ENCODE measurements around the gene ATXN7L1. TPM values are rescaled to one million over a fixed set of nuclear protein-coding genes. Genes with fewer than 3 reads are reported as not detected.

The ATXN7L1 gene
- total RNA-seq, 4 donors from 2014 or later, result 12.3 to 28.8 (median 21.0) TPM

DNA sequence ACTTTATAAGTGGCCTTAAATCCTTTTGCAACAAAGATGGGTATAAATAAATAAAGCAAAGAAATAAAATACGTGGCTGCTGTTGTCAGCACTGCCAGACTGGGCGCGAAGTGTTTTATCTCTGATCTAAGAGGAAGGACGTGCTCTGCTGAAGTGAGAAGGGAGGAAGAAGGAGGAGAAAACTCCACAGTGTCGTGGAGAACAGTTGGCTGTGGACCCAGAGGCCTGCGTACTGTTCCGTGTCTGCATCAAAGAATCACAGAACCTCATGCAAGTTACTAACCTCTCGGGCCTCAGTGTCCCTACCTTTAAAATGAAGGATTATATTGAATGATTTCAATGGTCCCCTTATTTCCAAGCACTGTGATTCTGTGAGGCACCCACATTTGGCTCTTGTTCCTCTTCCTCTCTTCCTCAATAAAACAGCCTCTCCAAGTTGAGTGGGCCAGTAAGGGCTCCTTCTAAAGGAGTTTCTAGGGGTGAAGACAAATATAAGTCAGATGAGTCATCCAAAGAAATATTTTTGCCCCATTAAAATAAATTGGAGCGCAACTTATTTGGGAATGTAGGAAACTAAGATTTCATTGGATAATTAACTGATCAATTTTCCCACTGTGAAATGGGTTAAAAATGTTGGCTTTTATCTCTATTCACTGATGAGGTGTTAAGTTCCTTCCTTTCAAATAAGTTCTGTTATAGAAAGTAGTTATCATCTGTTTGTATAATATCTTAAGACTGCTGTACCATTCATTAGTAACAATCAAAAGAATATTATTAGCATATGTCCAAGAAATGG lies 168.2 kb downstream of the ATXN7L1 start:
- peaks cover 0 to 10% of the 10 kb centered on the region in 2 donors for H3K9me3 ChIP-seq
- H3K27ac ChIP-seq, result no peak overlapping the region
- no peak for DNase-seq
- TF ChIP-seq CTCF (IDR thresholded peaks at IDR 0.05) (no peak), EP300 (IDR thresholded peaks at IDR 0.05; ENCODE audit: low read depth) (no peak), POLR2AphosphoS5 (IDR thresholded peaks at IDR 0.05) (no peak), POLR2A (IDR thresholded peaks at IDR 0.05) (no peak)
- intact Hi-C loops (cut with DNase I; ENCODE audit: low total_unique reads), result no loop called here
- in situ Hi-C loops (cut with MboI; ENCODE audit: low pct_ligation_motif_present in 1 of 4, low pct_unique_long_range_greater_than_20kb in 1 of 4, low sequenced_read_pairs in 3 of 4), result no loop called here
- no peak overlapping the region for H3K4me3 ChIP-seq
- peaks cover 0 to 14% (median 0%) of the 10 kb centered on the region in 4 donors for H3K4me1 ChIP-seq
- no peaks in the 10 kb centered on the region for H3K27me3 ChIP-seq
- no peaks in the 10 kb centered on the region for H3K36me3 ChIP-seq
- WGBS, 2 donors (ENCODE audit: low coverage in 1 of 2), result 61 to 62% methylated on average over 9 of the region's 9 CpGs

- WGBS, 2 donors (ENCODE audit: low coverage in 1 of 2), result 85 to 88% methylated on average over 2 to 3 of the region's 3 CpGs
- Histone ChIP-seq H3K4me1 (peaks cover 0 to 14% (median 0%) of the 10 kb centered on the region in 4 donors), H3K4me3 (no peak overlapping the region), H3K9me3 (peaks cover 0 to 10% of the 10 kb centered on the region in 2 donors), H3K27me3 (no peaks in the 10 kb centered on the region), H3K36me3 (no peaks in the 10 kb centered on the region), H3K27ac (no peak overlapping the region)
- no peak for DNase-seq
- intact Hi-C loops (cut with DNase I; ENCODE audit: low total_unique reads), result no loop called here
- TF ChIP-seq POLR2A (IDR thresholded peaks at IDR 0.05) (no peak), EP300 (IDR thresholded peaks at IDR 0.05; ENCODE audit: low read depth) (no peak), CTCF (IDR thresholded peaks at IDR 0.05) (no peak), POLR2AphosphoS5 (IDR thresholded peaks at IDR 0.05) (no peak)
- in situ Hi-C loops (cut with MboI; ENCODE audit: low pct_ligation_motif_present in 1 of 4, low pct_unique_long_range_greater_than_20kb in 1 of 4, low sequenced_read_pairs in 3 of 4), result no loop called here
Observed at GRCh38 chr7:105707381-105707780, 169.0 kb downstream of the ATXN7L1 start.

GRCh38 chr7:105705427-105705826 lies 171.0 kb downstream of the ATXN7L1 start:
- in situ Hi-C loops (cut with MboI; ENCODE audit: low pct_ligation_motif_present in 1 of 4, low pct_unique_long_range_greater_than_20kb in 1 of 4, low sequenced_read_pairs in 3 of 4) (no loop called here), intact Hi-C loops (cut with DNase I; ENCODE audit: low total_unique reads) (no loop called here)
- Histone ChIP-seq H3K4me1 (peaks cover 0 to 14% (median 0%) of the 10 kb centered on the region in 4 donors), H3K4me3 (no peak overlapping the region), H3K27ac (no peak overlapping the region), H3K27me3 (no peaks in the 10 kb centered on the region), H3K36me3 (no peaks in the 10 kb centered on the region), H3K9me3 (no peaks in the 10 kb centered on the region)
- 92% methylated on average over 7 of the region's 7 CpGs; no CpG with 5 or more reads in 1 of the 2 donors for WGBS, 2 donors (ENCODE audit: low coverage in 1 of 2)
- TF ChIP-seq POLR2AphosphoS5 (IDR thresholded peaks at IDR 0.05) (no peak), POLR2A (IDR thresholded peaks at IDR 0.05) (no peak), CTCF (IDR thresholded peaks at IDR 0.05) (no peak), EP300 (IDR thresholded peaks at IDR 0.05; ENCODE audit: low read depth) (no peak)
- DNase-seq, result no peak

- Histone ChIP-seq H3K4me3 (no peak overlapping the region), H3K4me1 (peaks cover 0 to 12% (median 0%) of the 10 kb centered on the region in 4 donors), H3K27ac (no peak overlapping the region), H3K27me3 (no peaks in the 10 kb centered on the region), H3K9me3 (no peaks in the 10 kb centered on the region), H3K36me3 (no peaks in the 10 kb centered on the region)
- WGBS, 2 donors (ENCODE audit: low coverage in 1 of 2), result 93 to 95% methylated on average over 6 to 10 of the region's 10 CpGs
- no peak for DNase-seq
- in situ Hi-C loops (cut with MboI; ENCODE audit: low pct_ligation_motif_present in 1 of 4, low pct_unique_long_range_greater_than_20kb in 1 of 4, low sequenced_read_pairs in 3 of 4), result no loop called here
- TF ChIP-seq POLR2AphosphoS5 (IDR thresholded peaks at IDR 0.05), result no peak
- intact Hi-C loops (cut with DNase I; ENCODE audit: low total_unique reads), result loop anchor here (5.0 kb wide), 1 partner anchor 564 kb away; no protein-coding TSS in a partner anchor
Observed at GRCh38 chr7:105703207-105703930, 173.0 kb downstream of the ATXN7L1 start.
